Mesothelial cell of epicardium (in vitro differentiated cells): ENCODE results near the gene ASCC3. TPM values are rescaled to one million over a fixed set of nuclear protein-coding genes. Genes with fewer than 3 reads are reported as not detected.

Source experiments
- DNase-seq, 2 experiments: peaks; one replicate each; pipeline ENCODE4 v3.0.0; 2021; ENCODE audit warnings: low spot score in 2 of 2; ENCODE audit not compliant: unreplicated experiment in 2 of 2
- H3K27ac Mint-ChIP-seq: 2 replicates; pipeline ENCODE4 v1.8.0; 2021; ENCODE audit warnings: mixed read lengths
- H3K27me3 Mint-ChIP-seq: 2 replicates; pipeline ENCODE4 v1.8.0; 2021; ENCODE audit warnings: low read depth, mixed read lengths
- H3K36me3 Mint-ChIP-seq: 2 replicates; pipeline ENCODE4 v1.8.0; 2021; ENCODE audit warnings: mixed read lengths
- H3K4me1 Mint-ChIP-seq: 2 replicates; pipeline ENCODE4 v1.8.0; 2021; ENCODE audit warnings: mixed read lengths
- H3K4me3 Mint-ChIP-seq: 2 replicates; pipeline ENCODE4 v1.8.0; 2021; ENCODE audit warnings: mild to moderate bottlenecking, moderate library complexity, mixed read lengths
- H3K9me3 Mint-ChIP-seq: 2 replicates; pipeline ENCODE4 v1.8.0; 2021; ENCODE audit warnings: mixed read lengths
- total RNA-seq: library from RNA; stranded (reverse); gene quantifications from 3 replicates; pipeline ENCODE4 v1.2.1, GENCODE V29; 2021
- TF ChIP-seq, protein P1 (sequence below): fragments of 200-600 bp; sonication (generic); IDR thresholded peaks from one replicate; pipeline ENCODE4 v1.5.0; 2021; ENCODE audit warnings: antibody characterized with exemption; ENCODE audit not compliant: unreplicated experiment

The ASCC3 gene
- total RNA-seq, 1 donor from 2014 or later: 47.7 TPM

GRCh38 chr6:100883347-100883746 is 2.2 kb upstream of the ASCC3 start:
- no peak overlapping the region for H3K4me3 Mint-ChIP-seq
- H3K27me3 Mint-ChIP-seq: no peaks in the 10 kb centered on the region
- H3K9me3 Mint-ChIP-seq: no peaks in the 10 kb centered on the region
- TF ChIP-seq, protein P1, sequence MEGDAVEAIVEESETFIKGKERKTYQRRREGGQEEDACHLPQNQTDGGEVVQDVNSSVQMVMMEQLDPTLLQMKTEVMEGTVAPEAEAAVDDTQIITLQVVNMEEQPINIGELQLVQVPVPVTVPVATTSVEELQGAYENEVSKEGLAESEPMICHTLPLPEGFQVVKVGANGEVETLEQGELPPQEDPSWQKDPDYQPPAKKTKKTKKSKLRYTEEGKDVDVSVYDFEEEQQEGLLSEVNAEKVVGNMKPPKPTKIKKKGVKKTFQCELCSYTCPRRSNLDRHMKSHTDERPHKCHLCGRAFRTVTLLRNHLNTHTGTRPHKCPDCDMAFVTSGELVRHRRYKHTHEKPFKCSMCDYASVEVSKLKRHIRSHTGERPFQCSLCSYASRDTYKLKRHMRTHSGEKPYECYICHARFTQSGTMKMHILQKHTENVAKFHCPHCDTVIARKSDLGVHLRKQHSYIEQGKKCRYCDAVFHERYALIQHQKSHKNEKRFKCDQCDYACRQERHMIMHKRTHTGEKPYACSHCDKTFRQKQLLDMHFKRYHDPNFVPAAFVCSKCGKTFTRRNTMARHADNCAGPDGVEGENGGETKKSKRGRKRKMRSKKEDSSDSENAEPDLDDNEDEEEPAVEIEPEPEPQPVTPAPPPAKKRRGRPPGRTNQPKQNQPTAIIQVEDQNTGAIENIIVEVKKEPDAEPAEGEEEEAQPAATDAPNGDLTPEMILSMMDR: no peak
- peaks cover 25% of the 10 kb centered on the region for H3K4me1 Mint-ChIP-seq
- no peak overlapping the region for H3K27ac Mint-ChIP-seq
- H3K36me3 Mint-ChIP-seq: no peaks in the 10 kb centered on the region
- DNase-seq: no peak

DNA sequence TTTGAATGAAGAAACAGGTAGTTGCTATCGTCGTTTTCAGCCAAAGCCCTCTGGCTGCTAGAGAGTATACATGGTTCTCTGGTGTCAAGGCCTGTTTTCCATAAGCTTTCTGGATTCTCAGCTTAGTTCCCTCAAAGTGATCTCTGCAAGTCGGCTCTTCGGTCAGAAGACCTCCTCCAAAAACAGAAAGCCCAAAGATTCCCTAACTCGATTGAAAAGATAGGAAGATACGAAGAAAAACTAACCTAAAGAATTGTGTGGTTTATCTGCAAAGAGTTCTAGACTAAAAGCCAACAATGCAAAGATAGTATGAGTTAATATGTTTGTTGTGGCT is 545 bp upstream of the ASCC3 start:
- Mint-ChIP-seq H3K4me3 (peak overlapping the region; percentile 100), H3K27me3 (no peaks in the 10 kb centered on the region), H3K27ac (peak overlapping the region; percentile 99), H3K36me3 (no peaks in the 10 kb centered on the region), H3K4me1 (peaks cover 32% of the 10 kb centered on the region), H3K9me3 (no peaks in the 10 kb centered on the region)
- TF ChIP-seq, protein P1: no peak
- DNase-seq: no peak

DNA sequence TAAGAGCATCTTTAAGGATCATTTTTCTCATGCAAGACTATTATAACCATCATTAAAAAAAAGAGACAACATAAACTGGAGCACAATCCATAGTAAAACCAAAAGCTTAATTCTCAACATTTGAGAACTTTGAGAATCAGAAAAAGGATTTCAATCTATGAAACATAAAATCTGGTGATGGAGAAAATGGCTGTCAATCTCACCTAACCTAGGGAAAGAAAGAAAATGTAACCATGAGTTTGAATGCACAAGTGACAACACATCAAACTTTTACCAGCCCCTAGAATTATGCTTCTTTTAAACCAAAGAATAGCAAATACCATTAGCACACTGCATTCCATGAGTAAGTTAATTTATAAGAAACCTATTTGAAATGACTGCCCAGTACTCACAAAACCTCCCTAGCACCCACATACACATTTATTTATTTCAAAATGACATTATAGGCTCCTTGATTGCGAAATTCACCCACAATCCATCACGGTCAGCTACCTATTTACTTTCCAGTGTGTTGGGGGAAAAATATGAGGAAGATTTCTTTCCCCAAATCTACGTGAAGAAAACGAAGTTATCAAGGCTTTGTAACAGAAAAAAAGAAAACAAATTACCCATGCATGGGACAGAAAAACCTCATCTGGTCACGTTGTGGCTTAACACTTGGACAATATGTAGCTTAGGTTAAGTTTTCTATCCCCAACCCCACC is 828 bp downstream of the ASCC3 start:
- H3K4me1 Mint-ChIP-seq: peaks cover 33% of the 10 kb centered on the region
- peak overlapping the region; percentile 99 for H3K27ac Mint-ChIP-seq
- H3K4me3 Mint-ChIP-seq: peak overlapping the region; percentile 100
- no peaks in the 10 kb centered on the region for H3K27me3 Mint-ChIP-seq
- TF ChIP-seq, protein P1: no peak
- no peaks in the 10 kb centered on the region for H3K36me3 Mint-ChIP-seq
- no peaks in the 10 kb centered on the region for H3K9me3 Mint-ChIP-seq
- DNase-seq: no peak

DNA sequence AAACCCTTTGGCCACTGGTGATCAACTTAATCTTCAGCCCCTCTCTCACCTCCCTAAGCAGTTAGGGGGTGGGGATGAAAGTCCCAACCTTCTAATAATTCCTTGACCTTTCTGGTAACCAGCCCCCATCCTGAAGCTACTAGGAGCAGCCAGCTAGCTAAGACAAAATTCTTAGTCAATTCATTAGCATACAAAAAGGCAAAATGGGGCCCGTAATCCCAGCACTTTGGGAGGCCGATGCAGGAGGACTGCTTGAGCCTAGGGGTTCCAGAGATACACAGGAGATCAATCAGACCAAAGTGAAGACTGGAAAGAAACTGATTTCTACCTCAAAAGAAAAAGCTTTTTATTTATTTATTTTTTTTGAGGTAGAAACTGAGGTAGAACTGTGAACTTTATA is 1.8 kb downstream of the ASCC3 start:
- DNase-seq: no peak
- H3K4me3 Mint-ChIP-seq: peak overlapping the region; percentile 29
- H3K27me3 Mint-ChIP-seq: no peaks in the 10 kb centered on the region
- H3K9me3 Mint-ChIP-seq: no peaks in the 10 kb centered on the region
- TF ChIP-seq, protein P1: no peak
- H3K4me1 Mint-ChIP-seq: peaks cover 33% of the 10 kb centered on the region
- no peaks in the 10 kb centered on the region for H3K36me3 Mint-ChIP-seq
- no peak overlapping the region for H3K27ac Mint-ChIP-seq

- Mint-ChIP-seq H3K4me3 (no peak overlapping the region), H3K36me3 (peaks cover 11% of the 10 kb centered on the region), H3K27me3 (no peaks in the 10 kb centered on the region), H3K27ac (peak overlapping the region; percentile 19), H3K4me1 (peaks cover 33% of the 10 kb centered on the region), H3K9me3 (peaks cover 9% of the 10 kb centered on the region)
- no peak for DNase-seq
- TF ChIP-seq, protein P1: no peak
These were observed 3.3 kb downstream of the ASCC3 start for GRCh38 chr6:100877851-100878250.
